OCI-LY7 (cell line): Measurements from ENCODE around the gene CHN2. TPM values are rescaled to one million over a fixed set of nuclear protein-coding genes. Genes with fewer than 3 reads are reported as not detected.

ENCODE experiments used
- BruUV-seq: library from RNA; stranded (reverse); fragments of 400-500 nt; replicated peaks from 2 replicates; lab custom pipeline; 2021; lab: Mats Ljungman, UMichigan
- CTCF ChIA-PET: fragments of 300-600 bp; sonication (Branson Sonifier 250); formaldehyde crosslinking; loops from one replicate; lab custom pipeline; 2022; ENCODE audit warnings: antibody characterized with exemption; ENCODE audit not compliant: unreplicated experiment; lab: Charles Lee
- POLR2A ChIA-PET: fragments of 300-600 bp; sonication (Branson Sonifier 250); formaldehyde crosslinking; loops from one replicate; lab custom pipeline; 2022; ENCODE audit warnings: antibody characterized with exemption; lab: Charles Lee
- DNase-seq: peaks from one replicate; pipeline ENCODE4 v3.0.0-alpha.2; 2015; ENCODE audit warnings: low spot score
- H2AFZ ChIP-seq: fragments of 200-600 bp; sonication (generic), shearing (Covaris generic); 2 replicates; pipeline ENCODE4 v1.6.1; 2014; ENCODE audit warnings: mild to moderate bottlenecking, antibody characterized with exemption, low read length, moderate library complexity
- H3K27ac ChIP-seq: fragments of 200-600 bp; sonication (generic); 2 replicates; pipeline ENCODE4 v1.5.1; 2014; ENCODE audit warnings: mixed run types, low read depth, mild to moderate bottlenecking, moderate library complexity, low read length, inconsistent platforms; ENCODE audit not compliant: poor library complexity, severe bottlenecking
- H3K36me3 ChIP-seq: fragments of 200-600 bp; sonication (generic); 2 replicates; pipeline ENCODE4 v1.6.1; 2014; ENCODE audit warnings: mild to moderate bottlenecking, antibody characterized with exemption, low read length, moderate library complexity, mixed read lengths; ENCODE audit not compliant: insufficient read depth
- H3K4me1 ChIP-seq: fragments of 200-600 bp; sonication (generic); 2 replicates; pipeline ENCODE4 v1.5.1; 2014; ENCODE audit warnings: mild to moderate bottlenecking, low read length; ENCODE audit not compliant: insufficient read depth, poor library complexity, severe bottlenecking
- H3K4me2 ChIP-seq: fragments of 200-600 bp; sonication (generic); 2 replicates; pipeline ENCODE4 v1.6.1; 2014; ENCODE audit warnings: mild to moderate bottlenecking, low read length
- H3K4me3 ChIP-seq: fragments of 200-600 bp; sonication (generic); 2 replicates; pipeline ENCODE4 v1.5.1; 2014; ENCODE audit warnings: mild to moderate bottlenecking, low read depth, low read length; ENCODE audit not compliant: poor library complexity, severe bottlenecking
- H3K79me2 ChIP-seq: fragments of 200-600 bp; sonication (generic); 2 replicates; pipeline ENCODE4 v1.6.1; 2016; ENCODE audit warnings: low read depth, mild to moderate bottlenecking, low read length, moderate library complexity, mixed read lengths; ENCODE audit not compliant: insufficient read depth
- H3K9me2 ChIP-seq: fragments of 200-600 bp; sonication (generic); 2 replicates; pipeline ENCODE4 v1.6.1; 2016; ENCODE audit warnings: mild to moderate bottlenecking, low read length, mixed read lengths; ENCODE audit not compliant: insufficient read depth
- H3K9me3 ChIP-seq: fragments of 200-600 bp; sonication (generic); 2 replicates; pipeline ENCODE4 v1.6.1; 2014; ENCODE audit warnings: mild to moderate bottlenecking, mixed run types, low read length, mixed read lengths
- H4K20me1 ChIP-seq: fragments of 200-600 bp; sonication (generic); 2 replicates; pipeline ENCODE4 v1.6.1; 2014; ENCODE audit warnings: mild to moderate bottlenecking, antibody characterized with exemption, low read length, moderate library complexity, mixed read lengths; ENCODE audit not compliant: insufficient read depth
- EZH2phosphoT487 ChIP-seq: fragments of 200-600 bp; sonication (generic); IDR thresholded peaks from 2 replicates; pipeline ENCODE4 v1.6.1; 2018; ENCODE audit warnings: low read depth, borderline replicate concordance, mild to moderate bottlenecking, mixed run types, antibody characterized with exemption, low read length, moderate library complexity, mixed read lengths
- intact Hi-C: fragments of 100-400 bp; cut with micrococcal nuclease; formaldehyde crosslinking; loops from one replicate; pipeline ENCODE4 v1.10.0; 2022; ENCODE audit not compliant: unreplicated experiment
- total RNA-seq, 2 experiments: library from RNA; depleted of rRNA in 1 of 2; stranded (reverse); fragments of >200 nt in 1 of 2; shearing (Covaris generic) in 1 of 2; gene quantifications; 2 replicates each; pipeline ENCODE4 v1.2.3, GENCODE V29; 2014 to 2022
- TF ChIP-seq, protein P1 (sequence below): fragments of 200-600 bp; sonication (generic); conservative IDR thresholded peaks from 2 replicates; pipeline ENCODE4 v1.5.1; 2014; ENCODE audit warnings: mild to moderate bottlenecking, antibody characterized with exemption, low read length, moderate library complexity, mixed read lengths

Gene CHN2
- total RNA-seq, 2 experiments from 2014 or later = not detected

DNA sequence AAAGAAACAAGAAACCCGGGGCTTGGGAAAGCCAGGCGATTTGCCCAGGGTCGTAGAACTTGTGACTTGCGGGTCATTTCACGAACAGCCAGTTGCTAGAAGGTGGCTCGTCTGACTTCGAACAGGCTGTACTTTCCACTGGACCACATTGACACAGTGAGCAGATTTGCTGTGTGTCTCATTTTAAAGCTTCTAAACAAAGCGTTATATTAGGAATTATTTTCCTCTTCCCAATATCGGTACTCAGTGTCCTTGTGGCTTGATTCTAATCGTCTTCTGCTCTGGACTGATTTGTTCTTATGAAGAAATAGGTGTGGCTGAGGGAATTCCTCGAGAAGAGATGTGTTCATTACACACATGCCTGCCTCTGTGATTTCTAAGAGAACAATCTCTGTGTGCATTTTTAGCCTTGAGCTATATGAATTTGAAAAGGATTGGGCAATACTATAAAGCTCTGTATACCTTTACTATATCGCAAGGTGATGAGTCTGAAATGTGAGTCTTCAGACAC lies 219.1 kb downstream of the CHN2 start:
- DNase-seq = no peak
- H3K4me2 ChIP-seq = no peak overlapping the region
- TF ChIP-seq, protein P1, sequence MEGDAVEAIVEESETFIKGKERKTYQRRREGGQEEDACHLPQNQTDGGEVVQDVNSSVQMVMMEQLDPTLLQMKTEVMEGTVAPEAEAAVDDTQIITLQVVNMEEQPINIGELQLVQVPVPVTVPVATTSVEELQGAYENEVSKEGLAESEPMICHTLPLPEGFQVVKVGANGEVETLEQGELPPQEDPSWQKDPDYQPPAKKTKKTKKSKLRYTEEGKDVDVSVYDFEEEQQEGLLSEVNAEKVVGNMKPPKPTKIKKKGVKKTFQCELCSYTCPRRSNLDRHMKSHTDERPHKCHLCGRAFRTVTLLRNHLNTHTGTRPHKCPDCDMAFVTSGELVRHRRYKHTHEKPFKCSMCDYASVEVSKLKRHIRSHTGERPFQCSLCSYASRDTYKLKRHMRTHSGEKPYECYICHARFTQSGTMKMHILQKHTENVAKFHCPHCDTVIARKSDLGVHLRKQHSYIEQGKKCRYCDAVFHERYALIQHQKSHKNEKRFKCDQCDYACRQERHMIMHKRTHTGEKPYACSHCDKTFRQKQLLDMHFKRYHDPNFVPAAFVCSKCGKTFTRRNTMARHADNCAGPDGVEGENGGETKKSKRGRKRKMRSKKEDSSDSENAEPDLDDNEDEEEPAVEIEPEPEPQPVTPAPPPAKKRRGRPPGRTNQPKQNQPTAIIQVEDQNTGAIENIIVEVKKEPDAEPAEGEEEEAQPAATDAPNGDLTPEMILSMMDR = no peak
- no peak for TF ChIP-seq EZH2phosphoT487
- no peak overlapping the region for H3K27ac ChIP-seq
- ChIA-PET CTCF (no interaction called here), POLR2A (no interaction called here)
- H4K20me1 ChIP-seq = no peaks in the 10 kb centered on the region
- no peak overlapping the region for H2AFZ ChIP-seq
- BruUV-seq = no TSS peak
- H3K9me3 ChIP-seq = no peaks in the 10 kb centered on the region
- no peaks in the 10 kb centered on the region for H3K4me1 ChIP-seq
- H3K4me3 ChIP-seq = no peak overlapping the region
- no peaks in the 10 kb centered on the region for H3K9me2 ChIP-seq
- H3K79me2 ChIP-seq = no peaks in the 10 kb centered on the region
- intact Hi-C loops = no loop called here
- H3K36me3 ChIP-seq = no peaks in the 10 kb centered on the region

DNA sequence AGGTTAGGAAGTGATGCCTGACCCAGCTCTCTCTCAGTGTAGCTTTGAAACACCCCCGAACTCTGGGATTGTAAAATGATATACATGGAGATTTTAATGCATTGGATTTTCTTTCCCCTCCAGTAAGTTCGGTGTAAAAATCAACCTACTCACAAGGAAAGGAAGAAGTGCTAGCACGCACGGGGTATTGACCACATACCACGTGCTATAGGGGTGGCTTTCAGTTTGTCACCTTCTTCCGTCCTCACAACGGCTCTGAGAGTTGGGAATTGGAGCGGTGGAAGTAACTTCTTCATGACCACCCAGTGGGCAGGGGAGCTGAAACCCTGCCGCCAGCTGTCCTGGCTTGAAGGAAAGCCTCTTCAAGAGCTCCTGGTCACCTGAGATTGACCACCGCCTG lies 219.6 kb downstream of the CHN2 start:
- POLR2A ChIA-PET = no interaction called here
- intact Hi-C loops = no loop called here
- TF ChIP-seq EZH2phosphoT487 = no peak
- TF ChIP-seq, protein P1 = no peak
- no peaks in the 10 kb centered on the region for H3K79me2 ChIP-seq
- no peak overlapping the region for H3K4me2 ChIP-seq
- no peaks in the 10 kb centered on the region for H4K20me1 ChIP-seq
- no peak for DNase-seq
- no peak overlapping the region for H2AFZ ChIP-seq
- CTCF ChIA-PET = no interaction called here
- H3K9me3 ChIP-seq = no peaks in the 10 kb centered on the region
- H3K36me3 ChIP-seq = no peaks in the 10 kb centered on the region
- H3K4me1 ChIP-seq = no peaks in the 10 kb centered on the region
- no peak overlapping the region for H3K4me3 ChIP-seq
- no peaks in the 10 kb centered on the region for H3K9me2 ChIP-seq
- BruUV-seq = no TSS peak
- H3K27ac ChIP-seq = no peak overlapping the region

DNA sequence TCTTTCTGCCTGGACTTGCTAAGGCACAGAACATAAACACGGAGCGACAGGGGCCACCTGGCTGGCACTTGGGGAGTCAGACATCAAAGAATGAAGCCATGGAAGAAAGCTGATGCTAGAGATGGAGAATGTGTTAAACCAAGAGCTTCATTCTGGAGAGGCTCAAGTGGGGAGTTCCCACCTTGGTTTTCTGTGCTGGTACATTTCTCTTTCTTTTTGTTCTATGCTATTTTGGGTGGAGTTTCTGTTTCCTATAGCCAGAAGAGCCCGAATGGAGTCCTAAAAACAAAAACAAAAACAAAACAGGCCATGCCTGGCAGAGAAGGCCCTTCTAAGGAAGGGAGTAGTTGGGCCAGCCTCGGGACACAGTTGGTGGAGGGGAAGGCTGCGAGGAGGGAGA lies 220.6 kb downstream of the CHN2 start:
- no peaks in the 10 kb centered on the region for H3K9me3 ChIP-seq
- H3K9me2 ChIP-seq = no peaks in the 10 kb centered on the region
- no peak overlapping the region for H3K27ac ChIP-seq
- H2AFZ ChIP-seq = no peak overlapping the region
- no peaks in the 10 kb centered on the region for H4K20me1 ChIP-seq
- BruUV-seq = no TSS peak
- H3K4me3 ChIP-seq = no peak overlapping the region
- no peaks in the 10 kb centered on the region for H3K4me1 ChIP-seq
- intact Hi-C loops = no loop called here
- H3K79me2 ChIP-seq = no peaks in the 10 kb centered on the region
- ChIA-PET CTCF (no interaction called here), POLR2A (interaction anchor here (0.5 to 0.6 kb wide), 3 partner anchors 12 to 86 kb away, joined by 3 to 6 read pairs (median 5); no protein-coding TSS in a partner anchor)
- TF ChIP-seq, protein P1 = no peak
- no peak for TF ChIP-seq EZH2phosphoT487
- no peaks in the 10 kb centered on the region for H3K36me3 ChIP-seq
- H3K4me2 ChIP-seq = no peak overlapping the region
- DNase-seq = no peak
